Esophagus squamous epithelium (tissue), 5 donors: ENCODE data around the gene RPRD2. TPM values are rescaled to one million over a fixed set of nuclear protein-coding genes. Genes with fewer than 3 reads are reported as not detected.
"Not testable (repeated sequence)": the region's sequence is repeated elsewhere in the genome, so short reads cannot be mapped to it uniquely, and the experiment has no call there.

Source experiments
- DNase-seq: peaks from one replicate; lab custom pipeline; 2025; lab: John Stamatoyannopoulos, UW
- H3K27ac ChIP-seq, 4 donors: fragments of 200-600 bp; sonication (generic); one replicate each; pipeline ENCODE4 v1.5.1; 2016 to 2019; ENCODE audit warnings: mild to moderate bottlenecking in 1 of 4
- H3K27me3 ChIP-seq, 4 donors: fragments of 200-600 bp; sonication (generic); 1 replicate in 3 of 4; 2 replicates in 1 of 4; pipeline versions ENCODE4 v1.5.1 to v1.6.0; 2017 to 2021; ENCODE audit warnings: antibody characterized with exemption in 1 of 4
- H3K36me3 ChIP-seq, 3 donors: fragments of 200-600 bp; sonication (generic); one replicate each; pipeline ENCODE4 v1.5.1; 2016 to 2019
- H3K4me1 ChIP-seq, 3 donors: fragments of 200-600 bp; sonication (generic); one replicate each; pipeline ENCODE4 v1.5.1; 2017 to 2019
- H3K4me3 ChIP-seq, 4 donors: fragments of 200-600 bp; sonication (generic); 1 replicate in 3 of 4; 2 replicates in 1 of 4; pipeline ENCODE4 v1.5.1; 2016 to 2019; ENCODE audit warnings: mild to moderate bottlenecking in 2 of 4, moderate library complexity in 1 of 4
- H3K9me3 ChIP-seq, 3 donors: fragments of 200-600 bp; sonication (generic); one replicate each; pipeline ENCODE4 v1.5.1; 2016 to 2019
- POLR2A ChIP-seq, 4 donors: fragments of 450-650 bp; IDR thresholded peaks; one replicate each; pipeline ENCODE4 v1.6.1; 2017; ENCODE audit warnings: antibody characterized with exemption in 4 of 4, mild to moderate bottlenecking in 4 of 4, moderate library complexity in 3 of 4
- WGBS, 2 donors: methylation state at CpG; one replicate each; pipeline ENCODE4 v1.1.5; 2018; 5-methylcytosine and 5-hydroxymethylcytosine counted together
- intact Hi-C: fragments of 100-400 bp; cut with DNase I; formaldehyde crosslinking; loops from one replicate; pipeline ENCODE4 v1.15.0; 2022
- total RNA-seq, 4 donors: library from RNA; depleted of rRNA; stranded (reverse); fragments of >200 nt; gene quantifications; one replicate each; pipeline ENCODE4 v1.1.0, GENCODE V29; 2016
- TF ChIP-seq, protein P1 (sequence below), 6 experiments: fragments of 450-650 bp in 4 of 6; fragments of 200-600 bp in 2 of 6; sonication (generic) in 2 of 6; IDR thresholded peaks; one replicate each; pipeline ENCODE4 v1.5.1; 2016 to 2019; ENCODE audit warnings: antibody characterized with exemption in 6 of 6, mild to moderate bottlenecking in 4 of 6, moderate library complexity in 4 of 6
- donor health status: DM: yes; HTN: yes; CAD: no.

Gene RPRD2
- total RNA-seq, 4 donors from 2014 or later, result 14.7 to 17.9 (median 15.2) TPM

DNA sequence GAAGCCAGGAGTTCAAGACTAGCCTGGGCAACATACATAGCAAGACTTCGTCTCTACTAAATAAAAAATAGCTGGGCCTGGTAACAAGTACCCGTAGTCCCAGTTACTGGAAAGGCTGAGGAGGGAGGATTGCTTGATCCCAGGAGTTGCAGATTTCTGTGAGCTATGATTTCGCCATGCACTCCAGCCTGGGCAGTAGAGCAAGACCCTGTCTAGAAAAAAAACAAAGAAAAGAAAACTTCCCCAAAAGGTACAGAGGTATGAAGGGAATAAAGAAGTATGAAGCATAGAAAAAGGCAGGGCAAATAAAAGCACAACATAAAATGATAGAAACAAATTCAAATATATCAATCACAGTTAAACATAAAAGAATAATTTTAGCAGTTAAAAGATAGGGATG is 28.7 kb downstream of the RPRD2 start:
- Histone ChIP-seq H3K9me3 (no peaks in the 10 kb centered on the region), H3K27me3 (no peaks in the 10 kb centered on the region), H3K36me3 (no peaks in the 10 kb centered on the region), H3K27ac (no peak overlapping the region), H3K4me1 (peaks cover 0 to 22% (median 14%) of the 10 kb centered on the region in 3 donors), H3K4me3 (no peak overlapping the region)
- WGBS, 2 donors, result 87 to 100% methylated on average over 2 to 3 of the region's 3 CpGs
- no peak for DNase-seq
- no peak for TF ChIP-seq POLR2A (IDR thresholded peaks at IDR 0.05)
- TF ChIP-seq, protein P1, sequence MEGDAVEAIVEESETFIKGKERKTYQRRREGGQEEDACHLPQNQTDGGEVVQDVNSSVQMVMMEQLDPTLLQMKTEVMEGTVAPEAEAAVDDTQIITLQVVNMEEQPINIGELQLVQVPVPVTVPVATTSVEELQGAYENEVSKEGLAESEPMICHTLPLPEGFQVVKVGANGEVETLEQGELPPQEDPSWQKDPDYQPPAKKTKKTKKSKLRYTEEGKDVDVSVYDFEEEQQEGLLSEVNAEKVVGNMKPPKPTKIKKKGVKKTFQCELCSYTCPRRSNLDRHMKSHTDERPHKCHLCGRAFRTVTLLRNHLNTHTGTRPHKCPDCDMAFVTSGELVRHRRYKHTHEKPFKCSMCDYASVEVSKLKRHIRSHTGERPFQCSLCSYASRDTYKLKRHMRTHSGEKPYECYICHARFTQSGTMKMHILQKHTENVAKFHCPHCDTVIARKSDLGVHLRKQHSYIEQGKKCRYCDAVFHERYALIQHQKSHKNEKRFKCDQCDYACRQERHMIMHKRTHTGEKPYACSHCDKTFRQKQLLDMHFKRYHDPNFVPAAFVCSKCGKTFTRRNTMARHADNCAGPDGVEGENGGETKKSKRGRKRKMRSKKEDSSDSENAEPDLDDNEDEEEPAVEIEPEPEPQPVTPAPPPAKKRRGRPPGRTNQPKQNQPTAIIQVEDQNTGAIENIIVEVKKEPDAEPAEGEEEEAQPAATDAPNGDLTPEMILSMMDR (IDR thresholded peaks at IDR 0.05), result no peak
- intact Hi-C loops, result no loop called here

DNA sequence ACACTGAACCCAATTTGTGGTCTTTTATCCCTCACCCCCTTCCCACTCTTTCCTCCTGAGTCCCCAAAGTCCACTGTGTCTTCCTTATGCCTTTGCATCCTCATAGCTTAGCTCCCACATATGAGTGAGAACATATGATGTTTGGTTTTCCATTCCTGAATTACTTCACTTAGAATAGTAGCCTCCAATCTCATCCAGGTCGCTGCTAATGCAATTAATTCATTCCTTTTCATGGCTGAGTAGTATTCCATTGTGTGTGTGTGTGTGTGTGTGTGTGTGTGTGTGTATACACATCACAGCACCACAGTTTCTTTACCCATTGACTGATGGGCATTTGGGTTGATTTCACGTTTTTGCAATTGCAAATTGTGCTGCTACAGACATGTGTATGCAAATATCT is 31.2 kb downstream of the RPRD2 start:
- H3K36me3 ChIP-seq, H3K27me3 ChIP-seq, H3K9me3 ChIP-seq, intact Hi-C loops, H3K27ac ChIP-seq, DNase-seq, H3K4me3 ChIP-seq, H3K4me1 ChIP-seq: not testable (repeated sequence)
- 95 to 100% methylated on average over 2 of the region's 2 CpGs for WGBS, 2 donors

DNA sequence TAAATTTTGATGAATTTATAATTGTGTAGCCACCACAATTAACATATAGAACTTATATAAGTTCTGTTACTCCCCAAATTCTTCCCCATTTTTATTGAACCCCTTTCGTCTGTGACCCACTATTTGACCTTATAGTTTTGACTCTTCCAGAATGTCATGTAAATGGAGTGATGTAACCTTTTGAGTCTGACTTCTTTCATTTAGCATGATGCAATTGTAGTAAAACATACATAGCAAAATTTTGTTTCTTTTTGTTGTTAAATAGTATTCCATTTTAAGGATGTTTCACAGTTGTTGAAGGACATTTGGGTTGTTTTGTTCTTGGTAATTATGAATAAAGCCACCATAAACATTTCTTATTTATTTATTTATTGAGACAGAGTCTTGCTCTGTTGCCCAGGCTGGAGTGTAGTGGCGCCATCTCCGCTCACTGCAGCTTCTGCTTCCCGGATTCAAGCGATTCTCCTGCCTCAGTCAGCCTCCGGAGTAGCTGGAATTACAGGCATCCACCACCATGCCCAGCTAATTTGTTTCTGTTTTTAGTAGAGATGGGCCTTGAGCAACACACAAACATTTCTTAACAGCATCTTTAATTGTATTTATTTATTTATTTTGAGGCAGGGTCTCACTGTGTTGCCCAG is 33.6 kb downstream of the RPRD2 start:
- DNase-seq, result no peak
- no peak overlapping the region for H3K4me3 ChIP-seq
- no peaks in the 10 kb centered on the region for H3K4me1 ChIP-seq
- no peak overlapping the region for H3K27ac ChIP-seq
- WGBS, 2 donors, result 93 to 94% methylated on average over 6 of the region's 6 CpGs
- no peaks in the 10 kb centered on the region for H3K36me3 ChIP-seq
- no peaks in the 10 kb centered on the region for H3K27me3 ChIP-seq
- H3K9me3 ChIP-seq, result no peaks in the 10 kb centered on the region
- TF ChIP-seq, protein P1 (IDR thresholded peaks at IDR 0.05), result no peak
- TF ChIP-seq POLR2A (IDR thresholded peaks at IDR 0.05), result no peak
- intact Hi-C loops, result no loop called here

- Histone ChIP-seq H3K27me3 (no peaks in the 10 kb centered on the region), H3K36me3 (no peaks in the 10 kb centered on the region), H3K4me3 (no peak overlapping the region), H3K27ac (no peak overlapping the region), H3K9me3 (no peaks in the 10 kb centered on the region), H3K4me1 (peaks cover 0 to 29% (median 7%) of the 10 kb centered on the region in 3 donors)
- no peak for DNase-seq
- intact Hi-C loops, result no loop called here
- no peak for TF ChIP-seq POLR2A (IDR thresholded peaks at IDR 0.05)
- TF ChIP-seq, protein P1 (IDR thresholded peaks at IDR 0.05), result no peak
- WGBS, 2 donors, result 78 to 86% methylated on average over 6 of the region's 6 CpGs
Measured at GRCh38 chr1:150404465-150404864, 40.5 kb downstream of the RPRD2 start.

GRCh38 chr1:150405660-150406059 is 41.7 kb downstream of the RPRD2 start:
- intact Hi-C loops, result no loop called here
- H3K4me1 ChIP-seq, result peaks cover 0 to 39% (median 7%) of the 10 kb centered on the region in 3 donors
- H3K4me3 ChIP-seq, result no peak overlapping the region
- no peak overlapping the region for H3K27ac ChIP-seq
- H3K36me3 ChIP-seq, result peaks cover 0 to 4% (median 0%) of the 10 kb centered on the region in 3 donors
- H3K9me3 ChIP-seq, result no peaks in the 10 kb centered on the region
- H3K27me3 ChIP-seq, result no peaks in the 10 kb centered on the region
- WGBS, 2 donors, result 61 to 68% methylated on average over 5 of the region's 5 CpGs
- no peak for TF ChIP-seq POLR2A (IDR thresholded peaks at IDR 0.05)
- TF ChIP-seq, protein P1 (IDR thresholded peaks at IDR 0.05), result peak in 1 of 6 experiments; percentile 5
- DNase-seq, result no peak
